HL-60 (cell line): ENCODE data around the gene HNRNPC.

Source experiments
- CTCF ChIP-seq: IDR thresholded peaks from one replicate; pipeline ENCODE4 v1.5.1; 2011; ENCODE audit warnings: low read length, control low read depth, inconsistent platforms; ENCODE audit not compliant: insufficient read depth
- GABPA ChIP-seq: IDR thresholded peaks from 2 replicates; pipeline ENCODE4 v1.6.1; 2012; ENCODE audit warnings: low read depth
- POLR2AphosphoS5 ChIP-seq: IDR thresholded peaks from 2 replicates; pipeline ENCODE4 v1.6.1; 2012; ENCODE audit warnings: low read depth
- REST ChIP-seq: IDR thresholded peaks from 2 replicates; pipeline ENCODE4 v1.6.1; 2012; ENCODE audit warnings: low read depth; ENCODE audit not compliant: insufficient replicate concordance
- SPI1 ChIP-seq: IDR thresholded peaks from 2 replicates; pipeline ENCODE4 v1.6.1; 2012; ENCODE audit warnings: low read depth, mild to moderate bottlenecking, borderline replicate concordance

- TF ChIP-seq CTCF (no peak), GABPA (no peak), POLR2AphosphoS5 (no peak), REST (no peak), SPI1 (no peak)
Observed at GRCh38 chr14:21220874-21221477, 48.3 kb downstream of the HNRNPC start.
